C4-2B (cell line): Measurements from ENCODE around the gene NOS1.

Experiments
- CTCF ChIP-seq: fragments of 450-650 bp; conservative IDR thresholded peaks from 2 replicates; pipeline ENCODE4 v1.5.1; 2017; ENCODE audit warnings: mild to moderate bottlenecking
- ZFX ChIP-seq: fragments of 450-650 bp; IDR thresholded peaks from 2 replicates; pipeline ENCODE4 v1.6.1; 2017

- TF ChIP-seq CTCF (no peak), ZFX (peak; percentile 31; the same call in 1 of the 2 replicates)
Observed at GRCh38 chr12:117408161-117408791, 46.9 kb upstream of the NOS1 start.
